SW 1271 (cell line): Measurements from ENCODE around the gene DEFB128.

ENCODE experiments used
- DNase-seq, 2 experiments: peaks; one replicate each; lab custom pipeline; 2025; lab: John Stamatoyannopoulos, UW

The DEFB128 gene

GRCh38 chr20:152131-152530 lies 37.4 kb downstream of the DEFB128 start:
- DNase-seq = no peak

GRCh38 chr20:145877-146276 lies 43.6 kb downstream of the DEFB128 start:
- DNase-seq = no peak

GRCh38 chr20:142290-142689 lies 47.2 kb downstream of the DEFB128 start, which contains the start of gene DEFB126:
Gene DEFB126 (plus strand): TSS chr20:142590. CDS start chr20:142629, 39 bp downstream.
- DNase-seq = no peak
